WTC11 (cell line): ENCODE results near the gene PSMD4. TPM values are rescaled to one million over a fixed set of nuclear protein-coding genes. Genes with fewer than 3 reads are reported as not detected.
A peak's percentile ranks its signal among the peaks of the same experiment; 100 is the strongest.

ENCODE experiments used
- ATAC-seq: fragments of 200-7000 bp; cut with Tn5 transposase; 2 replicates; pipeline ENCODE4 v1.10.0; 2021; ENCODE audit warnings: mild to moderate bottlenecking, moderate library complexity
- CTCF ChIA-PET: fragments of 300-600 bp; sonication (Branson Sonifier 250); formaldehyde crosslinking; loops from one replicate; lab custom pipeline; 2021; ENCODE audit warnings: antibody characterized with exemption; lab: Charles Lee
- POLR2A ChIA-PET: fragments of 350-600 bp; sonication (Branson Sonifier 250); formaldehyde crosslinking; loops from one replicate; lab custom pipeline; 2021; ENCODE audit warnings: antibody characterized with exemption; lab: Charles Lee
- DNase-seq: peaks from one replicate; pipeline ENCODE4 v3.0.0; 2021; ENCODE audit warnings: low spot score
- H3K27ac Mint-ChIP-seq: 2 replicates; pipeline ENCODE4 v1.8.0; 2021; ENCODE audit warnings: mixed read lengths
- H3K27me3 Mint-ChIP-seq: 2 replicates; pipeline ENCODE4 v1.8.0; 2021; ENCODE audit warnings: low read depth, mild to moderate bottlenecking, moderate library complexity, mixed read lengths
- H3K36me3 Mint-ChIP-seq: 2 replicates; pipeline ENCODE4 v1.8.0; 2021; ENCODE audit warnings: mixed read lengths
- H3K4me1 Mint-ChIP-seq: 2 replicates; pipeline ENCODE4 v1.8.0; 2022; ENCODE audit warnings: mixed read lengths
- H3K4me3 Mint-ChIP-seq: 2 replicates; pipeline ENCODE4 v1.8.0; 2021; ENCODE audit warnings: mild to moderate bottlenecking, moderate library complexity, mixed read lengths
- H3K9me3 Mint-ChIP-seq: 2 replicates; pipeline ENCODE4 v1.8.0; 2021; ENCODE audit warnings: mixed read lengths
- FOXJ3 ChIP-seq: sonication (generic); formaldehyde crosslinking; IDR thresholded peaks from 2 replicates; pipeline ENCODE4 v1.9.0; 2021; ENCODE audit warnings: missing genetic modification reagents, mild to moderate bottlenecking, borderline replicate concordance
- GABPB1 ChIP-seq: sonication (generic); formaldehyde crosslinking; IDR thresholded peaks from 2 replicates; pipeline ENCODE4 v1.8.1; 2023; ENCODE audit warnings: mild to moderate bottlenecking, missing genetic modification reagents
- JUN ChIP-seq: sonication (generic); formaldehyde crosslinking; IDR thresholded peaks from 2 replicates; pipeline ENCODE4 v1.8.0; 2023; ENCODE audit warnings: mild to moderate bottlenecking, missing genetic modification reagents
- KAT7 ChIP-seq: sonication (generic); formaldehyde crosslinking; IDR thresholded peaks from 2 replicates; pipeline ENCODE4 v1.8.1; 2023; ENCODE audit warnings: missing genetic modification reagents, mild to moderate bottlenecking, borderline replicate concordance
- NFATC4 ChIP-seq: fragments of 250-450 bp; sonication (Bioruptor Pico); IDR thresholded peaks from 2 replicates; pipeline ENCODE4 v1.9.0; 2021; ENCODE audit warnings: mild to moderate bottlenecking
- NFE2L1 ChIP-seq: sonication (generic); formaldehyde crosslinking; IDR thresholded peaks from 2 replicates; pipeline ENCODE4 v1.8.1; 2023; ENCODE audit warnings: missing genetic modification reagents
- OVOL2 ChIP-seq: fragments of 250-450 bp; sonication (Bioruptor Pico); IDR thresholded peaks from 2 replicates; pipeline ENCODE4 v1.9.0; 2021; ENCODE audit warnings: mild to moderate bottlenecking, borderline replicate concordance
- SMAD3 ChIP-seq: sonication (generic); formaldehyde crosslinking; IDR thresholded peaks from 2 replicates; pipeline ENCODE4 v1.8.0; 2022; ENCODE audit warnings: missing genetic modification reagents, mild to moderate bottlenecking, borderline replicate concordance
- TCF7 ChIP-seq: sonication (generic); formaldehyde crosslinking; IDR thresholded peaks from 2 replicates; pipeline ENCODE4 v1.8.0; 2022; ENCODE audit warnings: mild to moderate bottlenecking, low read depth, missing genetic modification reagents, moderate library complexity
- TEAD4 ChIP-seq: sonication (generic); formaldehyde crosslinking; IDR thresholded peaks from 2 replicates; pipeline ENCODE4 v1.8.0; 2022; ENCODE audit warnings: mild to moderate bottlenecking, missing genetic modification reagents
- TP53 ChIP-seq: sonication (generic); formaldehyde crosslinking; IDR thresholded peaks from 2 replicates; pipeline ENCODE4 v1.8.1; 2023; ENCODE audit warnings: mild to moderate bottlenecking, missing genetic modification reagents
- ZBTB21 ChIP-seq: sonication (generic); formaldehyde crosslinking; IDR thresholded peaks from 2 replicates; pipeline ENCODE4 v1.8.1; 2023; ENCODE audit warnings: mild to moderate bottlenecking, missing genetic modification reagents, borderline replicate concordance
- ZNF121 ChIP-seq: sonication (generic); formaldehyde crosslinking; IDR thresholded peaks from 2 replicates; pipeline ENCODE4 v1.8.0; 2023; ENCODE audit warnings: missing genetic modification reagents
- ZNF219 ChIP-seq: sonication (generic); formaldehyde crosslinking; IDR thresholded peaks from 2 replicates; pipeline ENCODE4 v1.8.0; 2023; ENCODE audit warnings: missing genetic modification reagents, mild to moderate bottlenecking, borderline replicate concordance
- ZNF396 ChIP-seq: fragments of 250-450 bp; sonication (Bioruptor Pico); IDR thresholded peaks from 2 replicates; pipeline ENCODE4 v1.8.0; 2021; ENCODE audit warnings: mild to moderate bottlenecking, moderate library complexity, borderline replicate concordance
- total RNA-seq: library from RNA; stranded (reverse); gene quantifications from 3 replicates; pipeline ENCODE4 v1.2.3, GENCODE V29; 2021
- TF ChIP-seq, protein P1 (sequence below): fragments of 250-450 bp; sonication (Bioruptor Pico); IDR thresholded peaks from 2 replicates; pipeline ENCODE4 v1.8.0; 2021; ENCODE audit warnings: mild to moderate bottlenecking
- TF ChIP-seq, protein P2 (sequence below): sonication (generic); formaldehyde crosslinking; IDR thresholded peaks from 2 replicates; pipeline ENCODE4 v1.8.1; 2022; ENCODE audit warnings: low read depth, mild to moderate bottlenecking, moderate library complexity, missing genetic modification reagents, borderline replicate concordance
- TF ChIP-seq, protein P3 (sequence below): fragments of 250-450 bp; sonication (Bioruptor Pico); IDR thresholded peaks from 2 replicates; pipeline ENCODE4 v2.1.2; 2022; ENCODE audit warnings: mild to moderate bottlenecking, moderate library complexity
- TF ChIP-seq, protein P4 (sequence below): sonication (generic); formaldehyde crosslinking; IDR thresholded peaks from 2 replicates; pipeline ENCODE4 v1.8.0; 2023; ENCODE audit warnings: missing genetic modification reagents
- TF ChIP-seq, protein P5 (sequence below): sonication (generic); formaldehyde crosslinking; IDR thresholded peaks from 2 replicates; pipeline ENCODE4 v1.8.0; 2023; ENCODE audit warnings: mild to moderate bottlenecking, missing genetic modification reagents

PSMD4 gene
- total RNA-seq, 1 experiment from 2014 or later: 202 TPM

DNA sequence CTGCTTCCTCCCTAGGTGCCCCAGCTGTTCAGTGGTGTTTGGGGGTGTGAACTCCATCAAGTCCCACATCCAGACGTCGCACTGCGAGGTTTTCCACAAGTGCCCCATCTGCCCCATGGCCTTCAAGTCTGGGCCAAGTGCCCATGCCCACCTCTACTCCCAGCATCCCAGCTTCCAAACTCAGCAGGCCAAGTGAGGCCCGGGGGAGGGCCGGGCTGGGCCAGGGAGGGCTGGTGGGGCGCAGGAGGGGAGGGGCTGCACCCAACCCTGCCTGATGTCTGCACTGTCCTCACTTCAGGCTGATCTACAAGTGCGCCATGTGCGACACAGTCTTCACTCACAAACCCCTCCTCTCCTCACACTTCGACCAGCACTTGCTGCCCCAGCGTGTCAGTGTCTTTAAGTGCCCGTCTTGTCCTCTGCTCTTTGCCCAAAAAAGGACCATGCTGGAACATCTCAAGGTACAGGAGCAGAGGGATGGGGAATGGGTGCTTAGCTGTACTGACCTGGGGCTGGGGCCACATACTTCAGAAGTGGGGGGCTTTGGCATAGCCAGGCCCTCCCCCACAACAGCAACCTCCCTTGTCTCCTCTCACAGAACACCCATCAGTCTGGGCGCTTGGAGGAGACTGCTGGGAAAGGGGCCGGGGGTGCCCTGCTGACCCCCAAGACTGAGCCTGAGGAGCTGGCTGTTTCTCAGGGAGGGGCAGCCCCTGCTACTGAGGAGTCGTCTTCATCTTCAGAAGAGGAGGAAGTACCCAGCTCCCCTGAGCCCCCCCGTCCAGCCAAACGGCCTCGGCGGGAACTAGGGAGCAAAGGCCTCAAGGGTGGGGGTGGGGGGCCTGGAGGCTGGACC is 34.8 kb downstream of the PSMD4 start:
- POLR2A ChIA-PET: interaction anchor here (0.5 kb wide), 1 partner anchor 35 kb away, joined by 3 read pairs; no protein-coding TSS in a partner anchor
- H3K4me1 Mint-ChIP-seq: peaks cover 18% of the 10 kb centered on the region
- no peaks in the 10 kb centered on the region for H3K9me3 Mint-ChIP-seq
- TF ChIP-seq ZNF396 (CRISPR knock-in tag): no peak
- TF ChIP-seq TEAD4 (CRISPR knock-in tag): no peak
- TF ChIP-seq, protein P1, sequence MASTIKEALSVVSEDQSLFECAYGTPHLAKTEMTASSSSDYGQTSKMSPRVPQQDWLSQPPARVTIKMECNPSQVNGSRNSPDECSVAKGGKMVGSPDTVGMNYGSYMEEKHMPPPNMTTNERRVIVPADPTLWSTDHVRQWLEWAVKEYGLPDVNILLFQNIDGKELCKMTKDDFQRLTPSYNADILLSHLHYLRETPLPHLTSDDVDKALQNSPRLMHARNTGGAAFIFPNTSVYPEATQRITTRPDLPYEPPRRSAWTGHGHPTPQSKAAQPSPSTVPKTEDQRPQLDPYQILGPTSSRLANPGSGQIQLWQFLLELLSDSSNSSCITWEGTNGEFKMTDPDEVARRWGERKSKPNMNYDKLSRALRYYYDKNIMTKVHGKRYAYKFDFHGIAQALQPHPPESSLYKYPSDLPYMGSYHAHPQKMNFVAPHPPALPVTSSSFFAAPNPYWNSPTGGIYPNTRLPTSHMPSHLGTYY (CRISPR knock-in tag): no peak
- TF ChIP-seq ZNF219 (CRISPR knock-in tag): no peak
- no peak for TF ChIP-seq NFE2L1 (CRISPR knock-in tag)
- TF ChIP-seq KAT7: no peak
- TF ChIP-seq SMAD3 (CRISPR knock-in tag): no peak
- H3K4me3 Mint-ChIP-seq: no peak overlapping the region
- DNase-seq (no peak), ATAC-seq (no peak)
- CTCF ChIA-PET: no interaction called here
- H3K27me3 Mint-ChIP-seq: no peaks in the 10 kb centered on the region
- peak overlapping the region; percentile 68; the same call in 1 of the 2 replicates for H3K27ac Mint-ChIP-seq
- H3K36me3 Mint-ChIP-seq: peaks cover 61% of the 10 kb centered on the region

DNA sequence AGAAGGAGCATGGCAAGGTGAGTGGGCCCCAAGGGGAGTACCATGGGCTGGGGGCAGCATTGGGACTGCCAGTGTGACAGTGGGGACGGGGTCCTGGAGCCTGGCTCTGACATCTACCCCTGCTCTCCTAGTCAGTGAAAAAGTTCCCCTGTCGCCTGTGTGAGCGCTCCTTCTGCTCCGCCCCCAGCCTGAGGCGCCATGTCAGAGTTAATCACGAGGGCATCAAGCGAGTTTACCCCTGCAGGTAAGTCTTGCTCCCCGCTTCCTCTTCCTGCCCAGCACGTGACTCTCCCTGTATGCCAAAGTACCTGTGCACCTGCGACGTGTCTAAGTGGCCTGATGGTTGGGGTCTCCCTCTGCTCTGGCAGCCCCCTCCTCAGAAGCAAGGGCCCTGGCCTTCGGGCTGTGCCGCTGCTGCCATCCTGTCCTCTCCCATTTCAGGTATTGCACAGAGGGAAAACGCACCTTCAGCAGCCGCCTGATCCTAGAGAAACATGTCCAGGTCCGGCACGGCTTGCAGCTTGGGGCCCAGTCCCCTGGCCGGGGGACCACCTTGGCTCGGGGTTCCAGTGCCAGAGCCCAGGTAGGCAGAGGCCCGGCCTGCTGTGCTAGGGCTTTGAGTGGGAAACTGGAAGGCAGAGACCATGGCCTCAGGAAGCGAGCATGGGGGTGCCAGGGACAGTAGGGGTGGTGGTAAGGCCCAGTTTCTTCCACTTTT is 35.6 kb downstream of the PSMD4 start:
- ChIA-PET POLR2A (no interaction called here), CTCF (no interaction called here)
- TF ChIP-seq ZNF121 (CRISPR knock-in tag) (no peak), OVOL2 (CRISPR knock-in tag) (no peak)
- TF ChIP-seq, protein P2, sequence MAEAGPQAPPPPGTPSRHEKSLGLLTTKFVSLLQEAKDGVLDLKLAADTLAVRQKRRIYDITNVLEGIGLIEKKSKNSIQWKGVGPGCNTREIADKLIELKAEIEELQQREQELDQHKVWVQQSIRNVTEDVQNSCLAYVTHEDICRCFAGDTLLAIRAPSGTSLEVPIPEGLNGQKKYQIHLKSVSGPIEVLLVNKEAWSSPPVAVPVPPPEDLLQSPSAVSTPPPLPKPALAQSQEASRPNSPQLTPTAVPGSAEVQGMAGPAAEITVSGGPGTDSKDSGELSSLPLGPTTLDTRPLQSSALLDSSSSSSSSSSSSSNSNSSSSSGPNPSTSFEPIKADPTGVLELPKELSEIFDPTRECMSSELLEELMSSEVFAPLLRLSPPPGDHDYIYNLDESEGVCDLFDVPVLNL (CRISPR knock-in tag): no peak
- ATAC-seq (no peak), DNase-seq (no peak)
- peaks cover 55% of the 10 kb centered on the region for H3K36me3 Mint-ChIP-seq
- H3K9me3 Mint-ChIP-seq: no peaks in the 10 kb centered on the region
- H3K27ac Mint-ChIP-seq: peak overlapping the region; percentile 74
- H3K4me1 Mint-ChIP-seq: peaks cover 24% of the 10 kb centered on the region
- H3K27me3 Mint-ChIP-seq: no peaks in the 10 kb centered on the region
- no peak overlapping the region for H3K4me3 Mint-ChIP-seq

DNA sequence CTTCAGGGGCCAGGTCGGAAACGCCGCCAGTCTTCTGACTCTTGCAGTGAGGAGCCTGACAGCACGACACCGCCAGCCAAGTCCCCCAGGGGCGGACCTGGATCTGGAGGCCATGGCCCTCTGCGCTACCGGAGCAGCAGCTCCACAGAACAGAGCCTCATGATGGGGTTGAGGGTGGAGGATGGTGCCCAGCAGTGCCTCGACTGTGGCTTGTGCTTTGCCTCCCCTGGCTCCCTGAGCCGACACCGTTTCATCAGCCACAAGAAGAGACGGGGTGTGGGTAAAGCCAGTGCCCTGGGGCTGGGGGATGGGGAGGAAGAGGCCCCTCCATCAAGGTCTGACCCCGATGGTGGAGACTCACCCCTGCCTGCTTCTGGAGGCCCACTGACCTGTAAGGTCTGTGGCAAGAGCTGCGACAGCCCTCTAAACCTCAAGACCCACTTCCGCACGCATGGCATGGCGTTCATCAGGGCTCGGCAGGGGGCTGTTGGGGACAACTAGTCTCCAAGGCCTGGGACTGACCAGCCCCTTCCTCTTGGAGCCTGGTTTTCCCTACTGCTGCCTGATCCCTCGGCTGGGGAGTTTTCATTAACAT is 36.3 kb downstream of the PSMD4 start:
- peaks cover 30% of the 10 kb centered on the region for H3K4me1 Mint-ChIP-seq
- no peaks in the 10 kb centered on the region for H3K9me3 Mint-ChIP-seq
- DNase-seq (no peak), ATAC-seq (no peak)
- CTCF ChIA-PET: no interaction called here
- POLR2A ChIA-PET: no interaction called here
- H3K27me3 Mint-ChIP-seq: no peaks in the 10 kb centered on the region
- no peak overlapping the region for H3K4me3 Mint-ChIP-seq
- no peak for TF ChIP-seq GABPB1 (CRISPR knock-in tag)
- TF ChIP-seq, protein P3, sequence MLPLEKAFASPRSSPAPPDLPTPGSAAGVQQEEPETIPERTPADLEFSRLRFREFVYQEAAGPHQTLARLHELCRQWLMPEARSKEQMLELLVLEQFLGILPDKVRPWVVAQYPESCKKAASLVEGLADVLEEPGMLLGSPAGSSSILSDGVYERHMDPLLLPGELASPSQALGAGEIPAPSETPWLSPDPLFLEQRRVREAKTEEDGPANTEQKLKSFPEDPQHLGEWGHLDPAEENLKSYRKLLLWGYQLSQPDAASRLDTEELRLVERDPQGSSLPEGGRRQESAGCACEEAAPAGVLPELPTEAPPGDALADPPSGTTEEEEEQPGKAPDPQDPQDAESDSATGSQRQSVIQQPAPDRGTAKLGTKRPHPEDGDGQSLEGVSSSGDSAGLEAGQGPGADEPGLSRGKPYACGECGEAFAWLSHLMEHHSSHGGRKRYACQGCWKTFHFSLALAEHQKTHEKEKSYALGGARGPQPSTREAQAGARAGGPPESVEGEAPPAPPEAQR (CRISPR knock-in tag): no peak
- TF ChIP-seq TP53: no peak
- TF ChIP-seq ZBTB21 (CRISPR knock-in tag): no peak
- no peak for TF ChIP-seq JUN (CRISPR knock-in tag)
- TF ChIP-seq, protein P4, sequence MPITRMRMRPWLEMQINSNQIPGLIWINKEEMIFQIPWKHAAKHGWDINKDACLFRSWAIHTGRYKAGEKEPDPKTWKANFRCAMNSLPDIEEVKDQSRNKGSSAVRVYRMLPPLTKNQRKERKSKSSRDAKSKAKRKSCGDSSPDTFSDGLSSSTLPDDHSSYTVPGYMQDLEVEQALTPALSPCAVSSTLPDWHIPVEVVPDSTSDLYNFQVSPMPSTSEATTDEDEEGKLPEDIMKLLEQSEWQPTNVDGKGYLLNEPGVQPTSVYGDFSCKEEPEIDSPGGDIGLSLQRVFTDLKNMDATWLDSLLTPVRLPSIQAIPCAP: no peak
- TF ChIP-seq TCF7: no peak
- no peak for TF ChIP-seq NFATC4 (CRISPR knock-in tag)
- TF ChIP-seq, protein P5, sequence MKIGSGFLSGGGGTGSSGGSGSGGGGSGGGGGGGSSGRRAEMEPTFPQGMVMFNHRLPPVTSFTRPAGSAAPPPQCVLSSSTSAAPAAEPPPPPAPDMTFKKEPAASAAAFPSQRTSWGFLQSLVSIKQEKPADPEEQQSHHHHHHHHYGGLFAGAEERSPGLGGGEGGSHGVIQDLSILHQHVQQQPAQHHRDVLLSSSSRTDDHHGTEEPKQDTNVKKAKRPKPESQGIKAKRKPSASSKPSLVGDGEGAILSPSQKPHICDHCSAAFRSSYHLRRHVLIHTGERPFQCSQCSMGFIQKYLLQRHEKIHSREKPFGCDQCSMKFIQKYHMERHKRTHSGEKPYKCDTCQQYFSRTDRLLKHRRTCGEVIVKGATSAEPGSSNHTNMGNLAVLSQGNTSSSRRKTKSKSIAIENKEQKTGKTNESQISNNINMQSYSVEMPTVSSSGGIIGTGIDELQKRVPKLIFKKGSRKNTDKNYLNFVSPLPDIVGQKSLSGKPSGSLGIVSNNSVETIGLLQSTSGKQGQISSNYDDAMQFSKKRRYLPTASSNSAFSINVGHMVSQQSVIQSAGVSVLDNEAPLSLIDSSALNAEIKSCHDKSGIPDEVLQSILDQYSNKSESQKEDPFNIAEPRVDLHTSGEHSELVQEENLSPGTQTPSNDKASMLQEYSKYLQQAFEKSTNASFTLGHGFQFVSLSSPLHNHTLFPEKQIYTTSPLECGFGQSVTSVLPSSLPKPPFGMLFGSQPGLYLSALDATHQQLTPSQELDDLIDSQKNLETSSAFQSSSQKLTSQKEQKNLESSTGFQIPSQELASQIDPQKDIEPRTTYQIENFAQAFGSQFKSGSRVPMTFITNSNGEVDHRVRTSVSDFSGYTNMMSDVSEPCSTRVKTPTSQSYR (CRISPR knock-in tag): no peak
- no peak for TF ChIP-seq FOXJ3 (CRISPR knock-in tag)
- TF ChIP-seq, protein P1 (CRISPR knock-in tag): no peak
- H3K36me3 Mint-ChIP-seq: peaks cover 53% of the 10 kb centered on the region
- H3K27ac Mint-ChIP-seq: no peak overlapping the region
